ELR (cell line): Measurements from ENCODE around the gene SAYSD1.

Experiments used
- DNase-seq: peaks from one replicate; pipeline ENCODE4 v3.0.0-alpha.2; 2015; ENCODE audit warnings: low read depth

Gene SAYSD1

DNA sequence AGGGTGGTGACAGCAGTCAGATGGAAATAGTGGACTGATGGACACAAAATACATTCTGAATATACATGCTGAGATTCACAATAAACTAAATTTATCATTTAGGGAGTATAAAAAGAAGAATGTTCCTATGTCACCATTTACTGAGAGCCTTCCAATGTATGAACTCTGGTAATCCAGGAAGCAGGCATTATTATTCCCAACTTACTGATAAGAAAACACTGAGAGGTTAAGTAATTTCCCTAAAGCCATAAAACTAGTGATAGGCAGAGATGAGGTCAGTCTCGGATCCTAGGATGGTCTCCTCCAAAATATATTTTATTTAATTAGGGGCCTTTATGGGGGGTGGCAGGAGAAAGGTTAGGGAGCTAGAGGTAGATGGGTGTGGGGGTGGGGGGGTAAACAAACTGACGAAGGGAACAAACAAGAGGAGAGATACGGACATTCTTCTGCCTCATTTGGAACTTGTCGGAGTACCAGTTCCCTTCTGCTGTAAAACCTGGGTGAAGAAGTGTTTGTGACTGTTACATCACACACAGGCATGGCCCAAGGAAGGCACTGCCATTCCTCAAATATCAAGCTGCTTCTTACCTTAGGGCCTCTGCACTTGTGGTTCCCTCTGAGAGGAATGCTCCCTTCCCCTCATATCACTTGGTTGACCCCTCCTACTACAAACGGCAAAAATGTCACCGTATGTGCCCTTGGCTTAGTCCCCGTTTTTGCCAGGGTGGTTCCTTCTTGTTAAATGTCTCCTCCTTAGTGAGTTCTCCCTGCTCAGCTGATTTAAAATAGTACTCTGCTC, 6.7 kb downstream of the SAYSD1 start:
- DNase-seq: no peak

DNA sequence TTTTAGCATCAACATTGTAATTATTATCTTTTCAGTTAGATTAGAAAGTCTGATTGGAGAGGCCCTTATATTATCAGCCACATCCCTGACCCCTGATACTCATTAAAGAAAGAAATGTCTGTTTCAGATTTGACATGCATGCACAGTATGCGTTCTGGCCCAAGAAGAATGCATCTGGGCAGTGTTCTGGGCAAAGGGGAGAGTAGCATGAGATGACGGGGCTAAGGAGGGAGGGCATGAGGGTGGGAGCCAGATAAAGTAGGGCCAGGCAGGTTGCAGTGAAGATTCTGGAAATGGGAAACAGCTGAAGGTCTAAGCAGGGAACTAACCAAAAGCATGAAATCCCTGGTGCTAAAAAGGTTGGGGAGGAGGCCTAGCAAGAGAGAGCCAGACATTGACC, 7.3 kb downstream of the SAYSD1 start:
- no peak for DNase-seq

DNA sequence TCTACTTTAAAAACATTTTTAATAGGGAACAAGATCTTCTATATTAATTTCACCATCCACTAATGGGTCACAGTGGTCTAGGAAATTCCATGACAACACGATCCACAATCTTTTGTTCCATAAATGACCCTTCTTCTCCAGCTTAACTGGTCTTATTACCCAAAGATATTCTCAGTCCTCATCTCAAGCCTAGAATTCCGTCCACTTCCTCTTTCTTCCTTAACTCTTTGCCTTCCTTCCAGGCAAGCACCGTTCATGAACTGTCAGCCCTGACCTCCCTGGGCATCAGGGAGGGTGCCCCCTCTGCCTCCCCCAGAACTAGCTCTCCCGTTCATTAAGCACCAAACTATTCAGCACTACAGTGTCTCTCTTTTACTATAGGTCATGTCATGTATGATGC, 8.0 kb downstream of the SAYSD1 start:
- DNase-seq: no peak

DNA sequence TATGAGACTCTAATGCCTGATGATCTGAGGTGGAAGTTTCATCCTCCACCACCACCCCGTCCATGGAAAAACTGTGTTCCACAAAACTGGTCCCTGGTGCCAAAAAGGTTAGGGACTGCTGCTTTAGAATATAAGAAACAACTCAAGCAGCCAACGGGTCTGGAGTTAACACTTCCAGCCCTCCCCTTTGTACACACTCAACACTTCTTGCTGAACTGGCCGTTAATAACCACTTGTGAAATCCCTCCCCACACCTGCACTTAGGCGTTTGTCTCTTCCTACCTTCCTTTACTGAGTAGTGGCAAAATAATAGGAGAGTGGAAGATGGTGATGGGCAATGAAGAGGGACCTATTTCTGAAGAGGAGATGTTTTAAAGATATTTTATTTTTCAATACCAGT, 10.5 kb downstream of the SAYSD1 start:
- DNase-seq: no peak

DNA sequence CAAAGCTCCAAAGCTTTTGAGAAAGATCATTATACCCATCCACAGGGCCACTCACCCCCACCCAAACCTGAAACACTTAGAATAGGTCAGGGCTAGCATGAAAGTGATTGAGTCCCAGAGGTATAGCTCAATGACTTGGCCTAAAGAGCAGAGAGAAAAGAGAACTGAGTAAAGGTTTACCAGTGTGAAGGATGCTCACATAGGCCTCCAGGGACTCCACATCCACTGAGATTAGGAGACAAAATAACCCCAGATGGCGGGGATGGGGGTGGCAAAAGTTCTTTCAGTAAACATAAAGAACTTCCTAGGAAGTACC, 12.2 kb downstream of the SAYSD1 start:
- no peak for DNase-seq

DNA sequence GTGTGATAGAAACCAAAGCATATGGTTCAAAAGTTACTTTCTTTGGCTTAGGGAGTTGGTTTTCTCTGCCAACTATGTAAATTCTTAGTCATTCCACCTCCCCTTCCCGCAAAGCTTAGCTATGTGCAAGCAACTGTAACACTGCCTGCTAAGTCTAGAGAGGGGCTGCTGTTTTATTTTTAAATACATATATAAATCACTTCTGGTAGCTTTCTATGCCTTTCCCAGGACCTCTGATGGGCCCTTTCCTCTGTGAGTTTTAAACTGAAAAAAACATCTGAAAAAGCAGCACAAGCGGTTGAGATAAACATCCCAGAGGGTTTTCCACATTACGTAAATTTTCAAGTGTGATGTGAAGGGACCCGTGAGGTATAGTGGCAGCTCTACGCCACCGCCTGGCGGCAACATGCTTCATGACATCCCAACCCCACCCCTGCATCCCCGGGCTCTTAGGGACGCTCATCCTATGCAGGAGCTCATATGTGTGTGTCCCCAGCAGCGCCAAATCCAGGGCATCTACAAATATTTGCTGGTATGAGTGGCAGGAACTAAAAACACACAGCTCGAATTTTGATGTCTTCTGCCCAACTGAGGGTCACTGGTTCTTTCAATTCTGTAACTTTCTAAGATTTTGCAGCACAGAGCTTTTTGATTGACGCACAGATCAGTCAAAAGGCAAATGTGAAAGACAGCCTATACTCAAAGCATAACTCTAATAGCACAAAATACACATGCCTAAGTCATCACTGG, 12.7 kb downstream of the SAYSD1 start:
- DNase-seq: peak; percentile 50

DNA sequence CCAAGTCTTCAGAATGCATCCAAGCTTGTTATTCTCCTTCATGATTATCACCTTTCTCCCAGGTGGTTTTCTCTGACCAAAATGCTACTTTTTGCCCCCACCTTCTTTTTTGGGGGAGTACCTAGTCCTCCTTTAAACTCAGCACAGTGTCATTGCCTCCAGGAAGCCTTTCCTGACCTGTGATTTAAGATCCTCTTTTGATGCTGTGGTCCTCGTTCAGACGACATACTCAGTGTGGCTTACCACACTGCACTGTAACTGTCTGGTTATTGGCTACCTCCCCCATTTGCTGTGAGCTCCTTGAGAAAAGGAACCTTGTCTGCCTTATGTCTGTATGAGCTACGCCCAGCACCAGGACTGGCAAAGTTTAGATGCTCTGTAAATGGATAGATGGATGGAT, 14.6 kb downstream of the SAYSD1 start:
- no peak for DNase-seq

DNA sequence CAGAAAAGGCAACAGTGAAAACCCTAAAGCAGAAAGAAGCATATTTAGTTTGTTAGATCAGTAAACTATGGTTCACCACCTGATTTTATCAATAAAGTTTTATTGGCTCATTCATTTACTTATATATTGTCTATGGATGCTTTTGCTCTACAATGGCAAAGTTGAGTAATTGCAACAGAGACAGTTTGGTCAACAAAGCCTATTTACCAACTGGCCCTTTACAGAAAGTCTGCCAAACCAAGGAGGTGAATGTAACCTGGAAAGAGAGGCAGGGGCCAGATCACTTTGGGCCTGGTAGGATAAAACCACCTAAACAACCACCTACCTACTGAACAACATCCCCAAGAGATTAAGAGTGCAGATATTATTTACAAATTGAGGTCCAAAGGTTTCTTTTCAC, 19.4 kb downstream of the SAYSD1 start:
- no peak for DNase-seq

DNA sequence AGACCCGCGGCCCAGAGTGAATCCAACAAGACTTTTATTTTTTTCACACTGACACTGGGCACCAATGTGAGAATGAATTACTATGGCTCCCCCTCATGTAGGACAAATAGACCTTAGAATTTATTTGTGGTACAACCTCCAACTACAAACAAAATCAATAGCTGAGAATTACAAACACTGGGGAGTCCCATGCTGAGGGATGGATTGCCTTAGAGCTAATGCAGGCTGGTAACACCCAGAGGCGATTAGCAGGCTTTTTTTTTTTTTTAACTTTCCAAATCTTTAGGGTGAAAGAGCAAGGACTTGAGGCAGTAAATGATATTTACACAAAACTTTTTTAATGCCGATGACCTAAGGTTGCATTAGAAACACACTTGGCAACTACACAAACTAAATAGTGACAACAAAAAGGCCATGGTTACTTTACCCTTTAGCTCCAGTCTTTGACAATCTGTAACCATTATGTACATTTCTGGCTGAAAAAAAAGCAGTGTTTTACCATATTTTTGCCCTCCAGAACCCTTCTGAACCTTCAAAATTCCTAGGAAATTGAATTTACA, 21.8 kb downstream of the SAYSD1 start:
- no peak for DNase-seq

DNA sequence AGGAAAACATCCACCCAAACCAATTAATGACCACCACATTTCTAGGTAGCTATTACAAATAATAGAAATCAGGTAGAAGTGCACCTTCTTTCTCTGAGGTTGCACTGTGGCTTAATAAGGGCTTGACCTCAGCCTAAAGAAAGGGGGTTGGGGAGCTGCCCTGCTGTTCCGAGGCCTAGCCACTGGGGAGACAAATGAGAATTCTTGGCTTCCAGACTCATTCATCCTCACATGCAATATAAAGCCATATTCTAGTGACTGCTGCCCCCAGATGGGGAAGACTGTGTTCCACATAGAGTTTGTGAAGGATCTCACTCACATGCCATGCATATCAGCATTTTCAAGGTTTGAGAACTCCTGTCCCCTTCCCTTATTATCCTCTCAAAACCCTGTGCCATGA, 22.9 kb downstream of the SAYSD1 start:
- peak; percentile 28 for DNase-seq

DNA sequence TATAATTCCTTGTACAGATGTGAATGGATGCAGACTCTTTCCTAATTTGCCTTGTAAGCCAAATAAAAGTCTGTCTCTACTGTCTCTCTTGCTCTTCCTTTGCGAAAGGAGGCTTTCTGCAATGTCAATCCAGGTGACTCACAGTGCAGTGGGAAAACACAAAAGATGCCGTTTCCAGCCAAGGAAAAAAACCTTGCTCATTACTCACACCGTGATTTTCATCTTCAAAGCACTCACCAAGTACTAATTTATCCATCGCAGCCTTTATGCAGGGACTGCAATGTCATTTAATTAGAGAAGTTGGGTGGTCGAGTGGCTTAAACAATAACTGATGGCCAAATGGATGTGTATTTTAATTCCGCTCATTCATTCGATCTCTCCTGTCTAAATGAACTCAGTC, 23.8 kb downstream of the SAYSD1 start:
- DNase-seq: no peak

DNA sequence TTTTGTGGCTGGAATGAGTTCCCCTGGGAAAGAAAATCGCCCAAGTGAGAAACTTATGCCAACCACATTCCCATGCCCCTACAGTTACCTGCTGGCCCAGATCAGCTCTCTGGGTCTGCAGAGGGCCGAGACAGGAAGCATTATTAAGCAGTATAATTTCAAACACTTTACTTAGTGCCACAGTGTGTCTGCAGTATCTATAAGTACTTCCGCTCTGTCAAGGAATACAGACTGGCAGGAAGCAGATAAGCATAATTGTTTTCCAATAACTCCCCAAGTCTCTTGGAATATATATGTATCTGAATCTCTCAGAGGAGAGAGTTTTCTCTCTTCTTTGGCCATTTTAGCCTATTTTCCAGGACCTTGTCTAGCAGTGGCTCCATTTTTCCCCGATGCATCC, 24.9 kb downstream of the SAYSD1 start:
- no peak for DNase-seq

DNA sequence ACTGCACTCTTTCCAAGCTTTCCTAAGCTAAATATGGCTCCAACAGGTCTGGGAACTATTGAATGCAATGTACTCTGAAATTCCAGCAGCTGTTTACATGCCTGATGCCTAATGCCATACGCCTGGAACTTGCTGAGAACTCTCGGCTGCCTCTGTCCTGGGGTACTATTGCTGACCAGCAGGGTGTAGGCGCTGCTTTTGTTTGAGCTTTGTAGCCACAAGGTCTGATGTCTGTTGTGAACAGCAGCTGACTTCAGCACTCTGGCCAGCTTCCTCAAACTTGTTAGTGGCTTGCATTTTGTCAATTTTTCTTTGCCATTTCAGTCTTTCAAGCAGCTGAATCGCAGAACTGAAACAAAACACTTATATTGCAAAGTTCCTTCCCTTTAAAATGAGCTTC, 26.7 kb downstream of the SAYSD1 start:
- peak; percentile 45 for DNase-seq

DNA sequence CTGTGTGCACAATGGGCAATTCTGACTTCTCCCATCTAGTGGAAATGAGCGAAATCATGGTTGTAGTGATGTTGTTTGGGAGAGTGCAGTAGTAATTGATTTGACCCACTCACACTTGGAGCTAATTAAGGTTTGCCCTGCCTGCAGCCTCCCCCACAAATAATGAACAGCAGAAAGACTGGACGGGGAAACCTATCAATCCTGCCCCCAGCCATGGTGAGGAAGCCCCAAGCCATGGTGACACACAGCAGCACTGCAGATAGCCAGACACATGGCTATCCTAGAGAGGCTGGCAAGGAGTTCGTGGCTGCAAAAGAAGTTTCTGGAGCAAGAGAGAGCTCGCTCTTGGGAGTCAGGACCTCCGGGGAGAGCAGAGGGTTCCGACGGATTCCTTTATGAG, 27.8 kb downstream of the SAYSD1 start:
- no peak for DNase-seq

DNA sequence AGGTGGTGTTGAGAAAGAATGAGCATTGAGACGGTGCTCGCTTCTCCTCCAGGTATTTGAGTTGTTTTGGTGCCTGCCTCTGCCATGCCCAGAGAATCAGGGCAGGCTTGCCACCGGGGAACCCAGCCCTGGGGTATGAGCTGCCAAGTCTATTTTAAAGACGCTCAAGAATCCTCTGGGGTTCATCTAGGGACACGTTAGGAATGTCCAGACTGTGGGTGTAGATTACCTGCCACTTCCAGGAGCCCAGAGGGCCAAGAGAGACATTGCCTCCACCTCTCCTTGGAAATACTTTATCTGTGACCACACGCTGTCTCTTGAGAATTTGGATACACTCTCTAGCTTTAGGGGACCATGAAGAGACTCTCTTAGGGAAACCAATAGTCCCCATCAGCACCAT, 28.3 kb downstream of the SAYSD1 start:
- DNase-seq: no peak

DNA sequence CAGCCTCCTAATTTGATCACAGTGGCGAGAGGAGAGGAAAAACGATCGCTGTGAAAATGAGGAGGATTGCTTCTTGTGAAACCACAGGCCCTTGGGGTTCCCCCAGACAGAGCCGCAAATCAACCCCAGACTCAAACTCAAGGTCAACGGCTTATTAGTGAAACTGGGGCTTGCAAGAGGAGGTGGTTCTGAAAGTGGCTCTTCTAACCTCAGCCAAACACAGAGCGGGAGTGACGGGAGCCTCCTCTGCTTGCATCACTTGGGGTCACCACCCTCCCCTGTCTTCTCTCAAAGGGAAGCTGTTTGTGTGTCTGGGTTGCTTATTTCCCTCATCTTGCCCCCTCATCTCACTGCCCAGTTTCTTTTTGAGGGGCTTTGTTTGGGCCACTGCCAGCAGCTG, 28.7 kb downstream of the SAYSD1 start:
- no peak for DNase-seq

DNA sequence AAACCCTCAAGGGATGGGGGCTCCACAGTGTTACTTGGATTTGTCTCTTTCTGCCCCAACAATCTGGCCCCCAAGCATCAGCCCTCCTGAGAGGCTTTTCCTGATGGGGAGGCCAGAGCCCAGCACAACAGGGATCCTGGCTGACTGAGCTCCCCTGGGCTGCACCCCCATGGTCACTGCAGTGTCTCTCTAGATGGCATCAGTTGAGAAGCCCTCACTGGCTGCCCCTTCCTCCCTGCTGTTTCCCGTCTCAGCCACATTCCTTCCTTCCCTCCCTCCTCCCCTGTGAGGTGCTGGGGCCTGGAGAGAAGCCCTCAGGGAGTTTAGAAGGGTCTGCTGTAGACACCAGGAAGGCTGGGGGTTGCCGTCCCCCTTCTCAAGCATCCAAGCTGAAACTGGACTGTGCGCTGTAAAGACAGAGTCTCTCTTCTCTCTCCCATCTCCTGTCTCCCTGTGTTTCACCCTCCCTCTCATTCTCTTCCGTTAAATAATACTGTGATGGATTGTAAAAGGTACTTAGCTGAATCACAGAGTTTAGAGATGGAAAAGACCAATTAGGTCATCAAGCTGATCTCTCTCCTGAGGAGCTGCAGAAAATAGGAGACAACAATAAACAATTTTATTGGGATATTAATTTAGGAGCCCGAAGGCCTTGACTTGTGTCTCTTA, 29.7 kb downstream of the SAYSD1 start:
- DNase-seq: no peak

DNA sequence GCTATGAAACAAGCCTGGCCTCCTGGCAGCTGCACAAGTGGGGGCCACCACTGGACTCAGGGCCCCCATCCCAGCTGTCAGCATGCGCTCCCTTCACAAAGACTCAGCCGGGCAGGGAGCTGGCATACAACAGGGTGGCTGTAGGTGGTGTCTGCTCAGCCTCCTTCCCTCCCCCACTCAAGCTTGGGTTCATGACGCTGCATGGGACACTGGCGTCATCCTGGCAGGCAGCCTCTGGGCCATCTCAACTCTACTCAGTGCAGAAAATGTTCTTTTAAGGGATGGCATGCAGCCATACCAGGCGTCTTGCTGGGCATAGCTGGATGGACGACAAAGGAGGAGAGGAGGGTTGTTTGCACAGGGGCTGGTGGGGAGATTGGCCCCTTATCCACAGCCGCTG, 30.5 kb downstream of the SAYSD1 start:
- DNase-seq: no peak

DNA sequence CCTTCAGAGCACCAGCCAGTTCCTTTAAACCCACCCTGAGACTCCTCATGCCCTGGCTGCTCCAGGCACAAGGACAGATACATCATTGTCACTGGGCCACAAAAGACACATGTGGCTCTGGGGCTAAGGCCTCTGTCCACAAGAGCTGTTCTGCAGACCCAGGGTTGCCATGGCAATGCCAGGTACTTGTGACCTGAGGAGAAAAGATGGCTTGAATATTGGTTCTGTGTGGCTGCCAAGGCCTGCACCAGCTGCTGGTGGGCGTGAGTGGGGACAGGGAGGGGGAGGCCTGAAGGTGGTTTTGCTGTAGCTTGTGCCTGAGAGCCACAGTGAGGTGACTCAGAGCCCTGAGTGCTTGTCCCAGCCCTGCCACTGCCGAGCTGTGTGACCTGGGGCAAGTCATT, 31.8 kb downstream of the SAYSD1 start:
- DNase-seq: no peak

DNA sequence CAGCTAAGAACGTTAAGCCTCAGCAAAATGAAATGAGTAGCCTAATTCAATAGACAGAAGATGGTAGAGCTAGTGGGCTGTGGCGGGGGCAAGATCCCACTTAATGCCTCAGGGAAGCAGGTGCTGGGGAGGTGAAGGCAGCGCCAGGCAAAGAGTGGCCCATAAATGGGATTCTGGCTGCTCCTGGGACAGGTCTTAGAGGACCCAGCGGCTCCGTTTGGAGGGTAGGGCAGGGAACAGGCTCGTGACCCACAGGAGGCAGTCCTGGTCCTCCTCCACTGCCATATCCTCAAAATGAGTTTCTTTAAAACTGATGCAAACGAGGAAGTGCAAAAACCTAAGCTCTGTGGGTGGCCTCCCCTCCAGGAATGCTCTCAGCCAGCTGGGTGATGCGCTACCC, 32.7 kb downstream of the SAYSD1 start:
- DNase-seq: no peak

DNA sequence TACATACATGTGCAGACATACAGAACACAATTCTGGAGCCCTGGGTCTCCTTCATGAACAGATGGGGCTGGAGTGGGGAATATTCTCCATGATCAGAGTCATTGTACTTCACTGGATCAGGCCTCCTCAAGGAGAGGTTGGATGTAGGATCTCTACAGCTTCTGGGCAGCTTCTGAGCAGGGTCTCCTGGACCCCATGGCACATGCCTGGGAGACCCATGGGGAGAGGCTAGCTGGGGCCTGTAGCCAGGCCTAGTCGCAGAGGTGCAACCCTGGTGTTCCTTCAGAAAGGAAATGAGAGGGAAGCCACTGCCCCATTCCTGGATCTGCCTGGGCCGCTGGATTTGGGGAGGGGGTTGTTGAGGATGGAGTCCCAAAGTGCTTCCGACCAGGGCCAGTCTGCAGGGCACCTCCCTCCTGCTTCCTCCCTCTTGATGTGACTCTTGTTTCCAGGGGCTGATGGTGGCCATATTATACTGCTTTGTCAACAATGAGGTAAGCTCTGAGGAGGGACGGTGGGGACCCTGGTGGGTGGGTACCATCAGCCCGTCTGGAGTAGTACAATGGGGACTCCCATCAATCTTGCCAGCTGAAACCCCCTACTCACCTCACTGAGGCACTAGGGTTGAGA, 34.6 kb downstream of the SAYSD1 start:
- DNase-seq: no peak
